ENCODE results near the gene PRKCA.

- no peak for TF ChIP-seq POLR2AphosphoS5 (IDR thresholded peaks at IDR 0.05; ENCODE audit: low read length)
- no peak for TF ChIP-seq JUND (IDR thresholded peaks at IDR 0.05; ENCODE audit: low read depth, low read length)
- no peak for TF ChIP-seq CHD4 (IDR thresholded peaks at IDR 0.05)
- no peak for TF ChIP-seq CTCF (IDR thresholded peaks at IDR 0.05 in 2 of 3, conservative IDR thresholded peaks at IDR 0.05 in 1 of 3; ENCODE audit: control insufficient read depth in 2 of 3, extremely low read depth in 1 of 3, insufficient read depth in 1 of 3, low read depth in 3 of 3, low read length in 3 of 3)
- no peak for TF ChIP-seq WRNIP1 (IDR thresholded peaks at IDR 0.05; ENCODE audit: borderline replicate concordance, low read depth, low read length)
- TF ChIP-seq HCFC1 (IDR thresholded peaks at IDR 0.05; ENCODE audit: low read length), result no peak
- TF ChIP-seq MTA3 (IDR thresholded peaks at IDR 0.05; ENCODE audit: borderline replicate concordance, low read length), result no peak
- TF ChIP-seq YY1 (IDR thresholded peaks at IDR 0.05; ENCODE audit: low read depth, low read length), result no peak
Measured at GRCh38 chr17:66776999-66777688, 474.7 kb downstream of the PRKCA start.

All from GM12878 (cell line).